GM04504 (cell line): ENCODE data around the gene TLL2.

Experiments
- DNase-seq: peaks from one replicate; pipeline ENCODE4 v3.0.0-alpha.2; 2012; ENCODE audit warnings: low read depth

Gene TLL2

DNA sequence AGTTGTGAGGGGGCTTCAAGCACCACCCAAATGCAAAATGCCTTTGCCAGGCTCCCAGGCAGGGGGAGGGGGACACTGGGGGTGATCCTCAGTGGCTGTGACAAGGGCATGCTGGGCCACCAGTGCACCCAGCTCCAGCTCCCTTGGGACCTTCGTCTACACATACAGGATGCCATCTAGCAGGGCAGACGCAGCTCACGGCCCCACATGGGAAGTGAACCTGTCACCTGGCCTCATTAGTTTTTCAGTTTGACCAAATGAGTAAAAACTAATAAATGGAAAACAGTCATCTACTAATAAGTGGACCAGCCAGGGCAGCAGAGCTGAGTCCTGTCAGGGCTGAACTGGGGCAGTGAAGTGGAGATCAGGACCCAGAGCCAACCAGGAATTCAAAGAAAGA lies 50.2 kb downstream of the TLL2 start:
- no peak for DNase-seq

DNA sequence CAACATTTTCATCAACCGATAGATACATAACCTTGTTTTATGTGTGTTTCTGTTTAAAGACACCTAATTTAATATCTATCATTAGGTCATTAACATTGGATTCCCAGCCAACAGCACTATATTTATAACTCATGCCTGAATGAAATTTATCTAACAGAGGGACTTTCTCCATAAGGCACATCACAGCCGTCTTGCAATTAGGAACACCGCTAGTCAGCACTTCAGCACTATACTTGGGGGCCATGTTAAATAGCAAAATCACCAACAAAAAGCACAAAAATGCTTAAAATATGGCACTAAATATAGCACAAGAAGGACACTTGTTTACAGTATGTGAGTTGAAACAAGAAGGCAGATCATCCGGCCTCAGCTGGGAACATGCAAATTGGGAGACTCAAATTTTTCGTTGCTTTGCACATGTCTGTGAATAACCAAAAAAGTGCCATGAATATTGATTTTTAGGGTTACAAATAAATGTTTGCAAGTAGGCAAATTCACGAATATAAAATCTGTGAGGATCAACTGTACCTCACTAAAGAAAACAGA lies 51.0 kb downstream of the TLL2 start:
- no peak for DNase-seq

DNA sequence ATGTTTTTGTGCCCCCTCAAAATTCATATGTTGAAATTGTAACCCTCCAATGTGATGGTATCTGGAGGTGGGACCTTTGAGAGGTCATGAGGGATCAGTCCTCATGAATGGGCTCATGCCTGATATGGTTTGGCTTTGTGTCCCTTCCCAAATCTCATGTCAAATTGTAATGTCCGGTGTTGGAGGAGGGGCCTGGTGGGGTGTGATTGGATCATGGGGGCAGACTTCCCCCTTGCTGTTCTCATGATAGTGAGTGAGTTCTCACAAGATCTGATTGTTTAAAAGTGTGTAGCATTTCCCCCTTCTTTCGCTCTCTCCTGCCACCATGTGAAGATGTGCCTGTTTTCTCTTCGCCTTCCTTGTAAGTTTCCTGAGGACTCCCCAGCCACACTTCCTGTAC lies 53.4 kb downstream of the TLL2 start:
- DNase-seq, result no peak

DNA sequence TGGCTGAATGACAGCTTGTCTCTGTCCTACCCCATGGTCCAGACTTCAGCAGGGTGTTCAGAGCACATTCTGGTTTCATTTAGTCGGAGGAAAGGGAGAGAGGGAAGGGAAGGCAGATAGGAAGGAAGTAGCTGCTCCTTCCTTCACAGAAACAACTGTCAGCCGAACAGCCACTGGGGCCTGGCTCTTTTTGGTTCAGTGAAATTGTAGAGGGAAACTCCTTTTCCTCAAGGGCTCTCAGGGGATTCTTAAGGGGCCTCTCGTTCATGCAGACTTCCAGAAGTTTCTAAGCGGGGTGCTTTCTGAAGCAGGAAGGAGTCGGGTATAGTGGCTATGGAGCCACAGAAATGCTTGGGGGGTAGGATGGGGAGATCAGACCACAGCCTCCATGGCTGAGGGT lies 56.4 kb downstream of the TLL2 start:
- DNase-seq, result no peak

DNA sequence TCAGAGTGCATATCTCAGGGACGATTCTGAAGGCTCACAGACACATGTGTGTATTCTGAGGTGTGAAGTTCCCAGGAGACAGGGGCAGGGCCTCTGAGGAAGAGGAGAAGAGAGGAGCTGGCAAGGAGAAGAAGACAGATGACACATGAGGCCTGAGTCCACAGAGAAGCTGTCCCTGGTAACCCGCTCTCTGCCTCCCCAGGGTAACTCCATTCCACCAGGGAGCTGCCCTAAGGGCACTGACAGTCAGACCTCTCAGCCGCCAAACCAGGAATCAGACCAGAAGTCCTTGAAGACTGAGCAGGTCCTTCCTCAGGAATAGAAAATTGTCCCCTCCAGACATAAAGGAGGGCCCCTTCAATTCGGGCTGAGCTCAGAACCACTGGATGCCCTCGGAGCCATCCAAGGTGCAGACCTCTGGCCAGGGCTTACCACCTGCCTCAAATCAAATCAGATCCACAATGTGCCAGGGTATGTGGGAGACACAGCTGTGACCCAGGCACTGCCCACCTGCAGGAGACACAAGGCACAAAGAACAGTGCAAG lies 57.4 kb downstream of the TLL2 start:
- DNase-seq, result no peak

DNA sequence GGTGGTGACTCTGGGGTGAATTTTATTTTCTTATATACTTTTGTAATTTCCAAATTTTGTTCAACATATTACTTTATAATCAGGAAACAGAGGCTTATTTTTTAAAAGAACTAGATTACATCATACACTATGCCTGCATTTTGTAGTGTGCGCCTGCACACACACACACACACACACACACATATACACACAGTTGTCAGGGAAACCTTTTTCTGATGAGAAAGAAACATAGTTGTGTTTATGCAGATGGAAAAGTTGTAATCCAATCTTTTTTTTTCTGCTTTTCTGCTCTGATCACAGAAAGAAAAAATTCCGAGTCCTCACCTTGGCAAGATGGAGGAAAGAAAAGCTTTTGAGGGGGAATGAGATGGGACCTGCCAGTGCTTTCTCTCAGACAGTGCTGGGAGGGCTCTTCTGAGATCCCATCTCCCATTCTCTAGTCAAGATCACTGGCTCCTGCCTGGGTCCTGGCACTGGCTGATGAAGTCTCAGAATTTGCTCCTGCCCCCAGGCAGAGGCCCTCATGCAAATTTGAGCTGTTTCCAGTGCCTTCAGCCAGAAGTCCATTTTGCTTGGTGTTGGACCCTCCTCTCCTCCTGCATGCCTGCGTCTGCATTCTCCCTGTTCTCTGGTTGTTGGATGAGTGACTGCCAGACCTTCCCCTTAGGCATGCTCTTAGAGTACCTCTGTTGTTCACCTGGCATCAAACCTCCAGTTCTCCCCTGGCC lies 59.7 kb downstream of the TLL2 start:
- DNase-seq, result no peak

DNA sequence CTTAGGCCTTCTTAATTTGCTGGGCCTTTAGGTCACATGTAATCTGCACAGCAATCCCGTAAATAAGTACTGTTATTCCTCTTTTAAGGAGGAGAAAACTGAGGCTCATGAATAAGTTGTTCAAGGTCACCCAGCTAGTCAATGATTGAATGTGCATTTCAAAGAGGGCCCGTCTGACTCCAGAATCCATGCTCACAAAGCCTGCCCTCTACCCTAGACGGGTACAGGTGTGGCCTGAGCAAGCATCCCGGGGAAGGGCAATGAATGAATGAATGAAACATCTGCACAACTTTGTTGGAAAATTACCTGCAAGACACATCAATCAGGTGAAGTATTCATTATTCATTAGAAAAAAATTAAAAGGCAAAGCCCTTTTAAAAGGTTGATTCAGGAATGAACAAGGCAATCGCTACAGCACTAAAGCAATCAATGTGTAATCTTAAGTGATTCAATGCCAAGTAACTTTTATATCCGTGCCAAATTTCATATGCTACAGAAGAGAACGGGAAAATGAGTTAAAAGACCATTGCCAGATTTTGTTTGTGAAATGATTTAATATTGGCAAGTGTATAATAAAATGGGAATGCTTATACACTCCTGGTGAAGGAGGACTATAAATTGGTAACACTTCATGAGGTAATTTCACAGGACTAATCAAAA lies 61.1 kb downstream of the TLL2 start:
- DNase-seq, result no peak

DNA sequence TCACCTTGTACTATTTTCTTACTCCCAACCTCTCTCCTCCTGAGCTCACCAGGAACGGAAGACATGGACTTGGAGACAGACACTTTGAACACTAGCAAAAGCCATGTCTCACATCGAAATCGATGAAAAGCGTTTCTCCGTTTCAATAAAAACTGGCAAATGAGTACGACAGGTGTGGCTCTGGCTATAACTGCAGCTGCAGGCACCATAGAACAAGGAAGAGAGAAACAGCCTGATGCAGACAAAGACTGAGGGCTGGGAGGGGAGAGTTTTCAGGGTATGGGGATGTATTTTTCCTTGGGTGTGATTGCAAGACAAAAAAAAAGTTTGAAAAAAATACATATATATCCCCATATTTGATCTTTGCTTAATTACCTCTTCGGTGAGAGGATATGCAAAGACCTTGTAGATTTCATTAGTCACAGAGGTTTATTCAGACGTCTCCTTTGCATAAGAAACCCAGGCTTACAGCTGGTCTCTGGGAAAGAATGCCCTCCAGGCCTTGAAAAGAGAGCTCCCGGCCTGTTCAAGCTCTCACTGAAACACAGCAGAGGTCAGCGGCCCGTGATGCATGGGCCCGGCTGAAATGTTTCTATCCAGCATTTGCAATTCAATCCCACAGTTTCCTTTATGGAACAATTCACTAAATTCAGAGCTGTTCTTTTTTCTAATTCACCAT lies 63.1 kb downstream of the TLL2 start:
- no peak for DNase-seq

DNA sequence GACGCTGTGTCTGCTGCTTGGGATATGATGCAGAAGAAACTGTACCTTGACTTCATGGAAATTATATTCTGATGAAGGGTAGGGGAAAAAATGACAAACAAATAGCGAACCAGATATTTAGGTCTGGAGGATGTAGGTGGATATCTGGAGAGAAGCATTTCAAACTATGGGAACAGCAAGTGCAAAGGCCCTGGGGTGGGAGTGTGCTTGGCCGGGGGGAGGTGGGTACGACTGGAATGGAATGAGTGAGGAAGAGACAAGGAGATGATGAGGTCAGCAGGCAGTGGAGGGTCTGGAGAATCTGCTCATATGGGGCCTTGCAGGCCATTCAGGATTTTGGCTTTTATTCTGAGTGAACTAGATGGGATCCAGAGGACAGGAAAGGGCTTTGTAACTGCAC lies 65.2 kb downstream of the TLL2 start:
- no peak for DNase-seq

DNA sequence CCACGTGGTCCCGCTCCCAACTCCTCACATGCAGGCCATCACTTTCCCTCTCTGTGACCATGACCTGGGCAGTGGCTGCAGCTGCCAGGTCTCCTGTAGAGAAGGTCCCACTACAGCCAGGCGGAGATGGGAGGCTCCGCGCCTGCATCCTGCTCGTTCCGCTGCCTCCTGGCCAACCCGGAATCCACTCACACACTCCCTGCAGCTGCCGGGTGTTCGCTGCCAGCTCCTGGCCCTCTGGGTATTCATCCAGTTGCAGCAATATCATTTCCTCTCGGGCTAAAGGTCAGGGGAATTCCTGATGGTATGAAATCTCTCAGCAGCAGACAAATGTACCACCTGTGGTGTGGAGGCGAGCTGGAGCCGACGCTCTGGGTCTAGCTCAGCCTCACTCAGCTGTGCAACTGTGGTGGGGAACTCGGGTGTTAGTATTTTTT lies 65.7 kb downstream of the TLL2 start:
- no peak for DNase-seq

DNA sequence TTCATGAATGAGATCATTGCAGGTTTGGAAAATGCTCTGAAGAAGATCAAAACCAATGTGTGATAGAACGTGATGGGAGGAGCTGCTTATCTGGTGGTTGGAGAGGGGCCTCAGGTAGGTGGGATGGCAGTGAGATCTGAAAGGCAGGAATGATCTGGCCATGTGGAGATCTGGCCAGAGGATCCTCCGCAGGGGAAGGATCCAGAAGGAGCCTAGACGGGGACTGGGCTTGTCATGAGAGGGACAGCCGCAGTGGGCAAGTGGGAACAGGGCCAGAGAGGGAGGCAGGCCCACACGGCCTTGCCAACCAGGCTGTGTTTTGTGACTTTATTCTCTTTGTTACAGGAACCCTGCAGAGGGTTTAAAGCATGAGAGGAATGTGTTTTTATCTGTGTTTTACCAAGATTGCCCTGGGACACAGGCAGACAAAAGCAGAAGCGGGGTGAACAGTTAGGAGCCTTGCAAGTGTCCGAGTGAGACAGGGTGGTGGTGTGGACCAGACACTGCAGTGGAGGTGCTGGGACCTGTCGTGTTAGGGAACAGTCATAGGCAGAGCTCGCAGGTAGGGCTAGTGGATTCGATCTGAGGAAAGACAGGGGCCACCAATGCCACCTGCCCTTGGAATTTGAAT lies 66.6 kb downstream of the TLL2 start:
- DNase-seq, result no peak

DNA sequence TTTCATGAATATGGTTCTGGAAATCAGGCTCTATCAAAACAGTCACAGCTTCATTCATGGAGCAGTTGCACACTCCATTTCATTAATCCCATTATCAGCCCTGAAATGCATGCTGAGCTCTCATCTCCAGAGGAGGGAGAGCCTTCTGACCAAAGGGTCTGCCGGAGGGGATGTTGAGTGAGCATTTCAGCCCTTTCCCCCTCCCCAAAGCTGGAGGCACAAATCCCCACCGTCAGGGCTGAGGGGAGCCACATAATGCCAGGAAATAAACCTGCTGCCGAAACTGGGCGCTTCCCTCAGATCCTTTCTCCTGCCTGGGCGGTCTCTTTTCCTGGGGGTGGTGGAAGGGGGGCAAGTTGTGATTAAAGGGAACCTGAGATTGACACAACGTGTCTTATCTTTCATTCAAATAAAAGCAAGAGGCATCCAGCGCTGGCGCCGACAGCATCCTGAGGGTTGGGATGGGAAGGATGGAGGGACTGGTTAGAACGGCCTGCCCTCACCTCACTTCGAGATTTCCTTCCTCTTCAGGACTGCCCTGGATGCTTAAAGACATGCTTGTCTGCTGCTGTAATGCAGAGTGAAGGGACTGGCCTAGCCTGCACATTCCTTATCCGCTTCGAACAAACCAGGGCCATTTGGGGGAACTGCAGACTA lies 71.6 kb downstream of the TLL2 start:
- DNase-seq, result no peak

DNA sequence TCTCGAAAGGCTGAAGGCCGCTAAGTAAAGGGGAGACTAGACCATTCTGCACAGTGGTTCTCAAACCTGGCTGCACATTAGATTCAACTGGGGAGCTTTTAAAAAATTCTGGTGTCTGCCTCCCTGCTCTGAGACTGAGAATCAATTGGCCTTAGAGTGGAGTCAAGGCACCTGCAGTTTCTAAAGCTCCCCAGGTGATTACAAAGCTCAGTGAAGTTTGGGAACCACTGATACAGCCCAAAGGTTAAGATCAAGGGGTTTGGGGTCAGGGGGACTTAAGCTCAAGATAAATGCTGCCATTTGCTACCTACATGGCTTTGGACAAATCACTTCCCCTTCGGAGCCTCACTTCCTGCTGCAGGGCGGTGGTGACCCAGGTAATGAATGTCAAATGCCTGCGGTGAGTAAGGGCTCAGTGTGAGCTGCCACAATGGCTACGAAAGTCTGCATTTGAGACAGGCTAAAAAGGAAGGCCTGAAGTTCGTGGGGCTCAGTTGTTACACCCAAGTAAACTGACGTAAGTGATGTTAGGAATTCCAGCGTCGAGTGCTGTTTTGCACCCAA lies 72.3 kb downstream of the TLL2 start:
- DNase-seq, result no peak

DNA sequence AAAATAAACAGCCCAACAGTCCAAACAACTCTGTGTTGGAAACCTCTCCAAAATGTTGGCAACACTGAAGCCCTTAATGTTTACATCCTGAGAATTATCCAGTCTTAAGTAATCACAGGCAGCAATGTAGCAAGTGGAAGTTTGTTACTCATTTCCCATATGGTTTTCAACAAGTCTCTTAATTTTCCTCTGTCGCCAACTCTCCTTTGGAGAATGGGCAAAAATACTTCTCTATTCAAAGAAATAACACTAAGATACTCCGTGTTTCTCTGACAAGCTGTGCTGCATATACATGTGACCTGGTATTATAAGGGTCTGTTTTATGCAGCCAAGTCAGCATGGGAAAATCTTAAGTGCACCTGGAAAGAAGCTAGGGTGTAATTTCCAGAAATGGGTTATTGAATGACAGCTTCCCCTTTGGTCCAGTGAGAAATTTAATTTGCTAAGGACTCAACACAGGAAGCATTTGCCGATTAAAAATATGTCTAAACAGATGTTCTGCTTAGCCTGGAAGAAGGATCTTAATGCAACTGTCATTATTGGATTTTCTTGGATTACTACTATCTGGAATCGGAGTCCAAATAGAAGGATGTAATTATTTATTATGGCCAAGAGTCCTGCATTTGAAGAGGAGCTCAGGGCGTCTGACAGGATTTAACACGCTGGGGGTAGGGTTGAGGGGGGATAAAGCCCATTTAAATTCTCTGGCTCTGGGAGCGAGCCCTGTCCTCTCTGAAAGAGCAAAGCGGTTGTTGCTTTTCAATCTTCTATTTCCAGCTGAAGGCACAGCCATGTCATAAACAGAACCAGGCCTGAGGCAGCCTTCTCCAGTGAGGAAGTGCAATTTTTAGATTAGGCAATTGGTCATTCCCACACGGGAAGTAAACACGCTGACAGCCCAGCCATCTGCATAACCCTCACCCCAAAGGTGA lies 73.1 kb downstream of the TLL2 start:
- DNase-seq, result no peak

DNA sequence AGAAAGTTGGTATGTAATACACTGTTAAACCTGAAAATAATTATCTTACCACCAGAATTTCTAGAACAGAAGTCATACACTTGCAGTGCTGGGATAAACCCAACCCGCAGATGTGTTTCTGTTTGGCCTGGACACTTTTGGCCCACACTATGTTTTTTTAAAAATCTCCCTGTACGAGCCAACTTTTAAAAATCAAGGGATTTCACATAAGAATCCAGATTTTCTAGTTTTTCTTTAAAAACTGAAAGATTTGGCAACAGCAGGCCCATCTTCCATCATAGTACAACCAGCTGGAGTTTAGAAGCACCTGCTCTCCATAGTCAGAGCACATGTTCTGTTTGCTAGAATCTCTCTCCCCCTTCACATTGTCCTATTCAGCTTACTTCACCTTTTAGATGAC lies 74.0 kb downstream of the TLL2 start:
- DNase-seq, result no peak

DNA sequence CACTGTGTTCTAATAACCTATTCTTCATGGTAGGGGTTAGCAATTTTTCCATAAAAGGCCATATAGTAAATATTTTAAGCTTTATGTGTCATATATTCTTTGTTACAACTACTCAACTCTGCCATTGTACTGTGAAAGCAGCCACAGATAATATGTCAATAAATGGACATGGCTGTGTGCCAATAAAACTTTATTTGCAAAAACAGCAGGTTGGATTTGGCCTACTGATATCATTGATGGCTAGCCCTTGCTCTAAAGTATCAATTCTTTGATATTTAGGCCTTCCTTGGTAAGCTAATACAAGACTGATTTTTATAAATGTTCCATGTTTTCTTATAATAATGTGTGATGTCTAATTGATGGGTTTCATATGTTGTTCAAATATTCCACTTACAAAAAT lies 77.7 kb downstream of the TLL2 start:
- DNase-seq, result no peak

DNA sequence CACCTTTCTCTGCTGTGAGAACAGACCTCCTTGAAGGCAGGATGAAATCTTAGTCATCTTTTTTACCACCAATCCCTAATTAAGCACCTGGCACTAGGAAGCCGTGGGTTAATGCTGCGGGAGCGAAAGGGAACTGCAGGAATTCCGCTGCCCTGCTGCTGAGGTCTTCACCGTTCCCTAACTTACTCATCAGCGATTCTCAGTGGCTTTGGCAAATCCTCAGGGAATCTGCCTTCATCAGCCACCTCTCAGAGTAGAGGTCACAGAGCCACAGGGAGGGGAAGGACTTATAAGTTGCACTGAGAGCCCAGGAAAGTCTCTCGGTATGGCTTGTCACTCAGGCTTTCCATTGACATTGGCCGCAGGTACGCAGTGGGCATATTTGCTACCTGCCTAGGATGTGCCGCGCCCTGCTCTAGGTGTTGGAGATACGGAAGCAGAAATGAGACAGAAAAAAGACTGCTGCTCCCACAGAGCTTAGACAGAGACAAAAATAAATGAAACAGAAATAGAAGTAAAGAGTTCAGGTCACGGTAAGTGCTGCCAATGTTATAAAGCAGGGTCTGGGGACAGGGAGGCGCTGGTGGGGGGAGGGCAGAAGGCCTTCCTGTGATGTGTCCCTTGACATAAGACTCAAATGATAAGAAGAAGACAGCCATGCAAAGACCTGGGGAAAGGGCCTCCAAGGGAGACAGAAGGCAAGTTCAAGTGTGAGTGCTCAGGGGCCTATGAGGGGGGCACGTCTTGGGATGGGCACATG lies 82.3 kb downstream of the TLL2 start:
- no peak for DNase-seq

DNA sequence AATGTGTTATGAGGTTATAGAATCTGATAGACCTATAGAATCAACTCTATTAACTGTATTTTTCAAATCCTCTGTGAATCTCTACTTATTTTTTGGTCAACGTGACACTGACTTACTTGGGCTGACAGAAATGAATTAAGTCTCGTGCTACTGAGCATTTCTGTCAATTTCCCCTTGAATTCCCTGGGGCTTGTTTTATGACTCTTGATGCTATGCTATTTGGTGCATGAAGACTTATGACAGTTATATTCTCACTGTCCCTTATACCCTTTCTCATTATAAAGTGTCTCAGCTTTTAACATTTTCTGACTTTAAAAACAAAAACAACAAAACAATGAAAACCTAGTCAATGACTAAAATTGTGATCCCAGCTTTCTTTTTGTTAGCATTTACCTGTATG lies 86.4 kb downstream of the TLL2 start:
- DNase-seq, result no peak

DNA sequence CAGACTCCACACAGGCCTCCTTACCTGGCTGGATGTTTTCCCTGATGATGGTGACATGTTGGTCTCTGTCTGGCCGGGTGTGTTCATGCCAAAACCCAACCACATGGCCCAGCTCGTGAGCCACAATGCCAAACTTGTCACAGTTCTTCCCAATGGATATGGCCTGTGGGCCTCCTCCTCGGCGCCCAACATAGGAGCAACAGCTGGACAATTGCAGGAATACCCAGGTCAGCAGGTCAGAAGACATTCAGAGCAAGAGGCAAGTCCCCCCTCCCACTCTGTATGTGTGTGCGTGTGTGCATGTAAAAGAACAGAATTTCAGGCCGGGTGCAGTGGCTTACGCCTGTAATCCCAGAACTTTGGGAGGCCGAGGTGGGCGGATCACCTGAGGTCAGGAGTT lies 91.2 kb downstream of the TLL2 start:
- no peak for DNase-seq

DNA sequence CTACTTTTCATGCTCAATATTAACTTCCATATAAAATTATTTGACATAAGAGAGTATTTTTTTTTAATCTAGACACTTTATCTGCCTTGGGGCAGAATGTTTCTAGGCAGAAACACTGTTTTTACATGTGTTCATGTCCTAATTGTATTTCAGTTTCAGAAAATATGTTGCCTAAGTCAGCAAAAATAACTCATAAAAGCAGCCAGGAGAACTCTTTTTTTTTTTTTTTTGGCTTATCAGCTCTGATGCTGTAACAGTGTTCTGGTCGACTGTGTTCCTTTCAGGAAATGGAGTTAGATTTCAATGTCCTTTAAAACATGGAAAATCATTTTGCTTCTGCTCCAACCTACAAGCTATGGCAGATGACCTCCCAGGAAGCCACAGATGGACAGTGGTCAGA lies 91.7 kb downstream of the TLL2 start:
- DNase-seq, result no peak
